Panc1 (cell line): ENCODE data around the gene AGRN. TPM values are rescaled to one million over a fixed set of nuclear protein-coding genes. Genes with fewer than 3 reads are reported as not detected.

Source experiments
- ATAC-seq: fragments of 200-7000 bp; cut with Tn5 transposase; 2 replicates; pipeline ENCODE4 v1.9.1; 2020; ENCODE audit warnings: mild to moderate bottlenecking, moderate library complexity
- BruUV-seq: library from RNA; stranded (reverse); fragments of 400-500 nt; replicated peaks from 2 replicates; lab custom pipeline; 2021; lab: Mats Ljungman, UMichigan
- CTCF ChIA-PET: fragments of 300-600 bp; sonication (Branson Sonifier 250); formaldehyde crosslinking; loops from one replicate; lab custom pipeline; 2022; ENCODE audit warnings: antibody characterized with exemption; lab: Charles Lee
- POLR2A ChIA-PET: fragments of 300-600 bp; sonication (Branson Sonifier 250); formaldehyde crosslinking; loops from one replicate; lab custom pipeline; 2022; ENCODE audit warnings: antibody characterized with exemption; lab: Charles Lee
- DNase-seq: peaks from one replicate; pipeline ENCODE4 v3.0.0-alpha.2; 2010; ENCODE audit warnings: low read depth, low spot score
- H3K27ac ChIP-seq: 2 replicates; pipeline ENCODE4 v1.5.1; 2011; ENCODE audit warnings: mild to moderate bottlenecking, low read length, inconsistent platforms
- H3K27me3 ChIP-seq: fragments of 200-500 bp; sonication (Bioruptor generic); 2 replicates; pipeline ENCODE4 v1.6.0; 2014; ENCODE audit warnings: low read length, inconsistent platforms; ENCODE audit not compliant: control insufficient read depth, insufficient read depth
- H3K36me3 ChIP-seq: fragments of 200-500 bp; sonication (Bioruptor generic); 2 replicates; pipeline ENCODE4 v1.5.1; 2014; ENCODE audit warnings: inconsistent platforms, mild to moderate bottlenecking, low read length, moderate library complexity; ENCODE audit not compliant: control insufficient read depth, insufficient read depth
- H3K4me1 ChIP-seq: 2 replicates; pipeline ENCODE4 v1.5.1; 2011; ENCODE audit warnings: inconsistent platforms, mild to moderate bottlenecking, low read length, moderate library complexity; ENCODE audit not compliant: control insufficient read depth, insufficient read depth
- H3K4me3 ChIP-seq, 2 experiments: 2 replicates each; pipeline ENCODE4 v1.5.1; 2011 to 2012; ENCODE audit warnings: low read depth in 2 of 2, low read length in 2 of 2, mild to moderate bottlenecking in 2 of 2, inconsistent platforms in 1 of 2, moderate library complexity in 1 of 2
- H3K9me3 ChIP-seq: fragments of 200-500 bp; sonication (Bioruptor generic); 2 replicates; pipeline ENCODE4 v1.5.1; 2014; ENCODE audit warnings: low read depth, mild to moderate bottlenecking, inconsistent platforms, low read length, moderate library complexity; ENCODE audit not compliant: control insufficient read depth, insufficient read depth
- POLR2AphosphoS5 ChIP-seq: IDR thresholded peaks from 2 replicates; pipeline ENCODE4 v1.6.1; 2012; ENCODE audit warnings: mild to moderate bottlenecking, low read depth, low read length, moderate library complexity
- SIN3A ChIP-seq: IDR thresholded peaks from 2 replicates; pipeline ENCODE4 v1.6.1; 2012; ENCODE audit warnings: low read depth, mild to moderate bottlenecking, low read length, moderate library complexity, borderline replicate concordance; ENCODE audit not compliant: insufficient read depth
- TCF7L2 ChIP-seq: IDR thresholded peaks from 2 replicates; pipeline ENCODE4 v1.6.1; 2011; ENCODE audit warnings: mild to moderate bottlenecking, low read depth, low read length, inconsistent platforms
- in situ Hi-C: cut with HindIII; loops from 2 replicates; pipeline ENCODE4 v1.10.0; 2016; ENCODE audit warnings: low sequenced_read_pairs, low pct_unique_long_range_greater_than_20kb
- intact Hi-C: fragments of 100-400 bp; cut with micrococcal nuclease; formaldehyde crosslinking; loops from one replicate; pipeline ENCODE4 v1.10.0; 2022; ENCODE audit not compliant: unreplicated experiment
- total RNA-seq: library from RNA; stranded (reverse); gene quantifications from one replicate; pipeline ENCODE4 v1.2.1, GENCODE V29; 2021; ENCODE audit not compliant: unreplicated experiment
- TF ChIP-seq, protein P1 (sequence below): fragments of 450-650 bp; IDR thresholded peaks from 2 replicates; pipeline ENCODE4 v1.5.1; 2017; ENCODE audit warnings: mild to moderate bottlenecking
- TF ChIP-seq, protein P2 (sequence below), 2 experiments: IDR thresholded peaks; 2 replicates each; pipeline ENCODE4 v1.6.1; 2011 to 2012; ENCODE audit warnings: low read depth in 2 of 2, control low read depth in 1 of 2, low read length in 1 of 2, mild to moderate bottlenecking in 1 of 2, moderate library complexity in 1 of 2; ENCODE audit not compliant: insufficient read depth in 1 of 2

AGRN gene
- total RNA-seq, 1 experiment from 2014 or later, result 153 TPM

DNA sequence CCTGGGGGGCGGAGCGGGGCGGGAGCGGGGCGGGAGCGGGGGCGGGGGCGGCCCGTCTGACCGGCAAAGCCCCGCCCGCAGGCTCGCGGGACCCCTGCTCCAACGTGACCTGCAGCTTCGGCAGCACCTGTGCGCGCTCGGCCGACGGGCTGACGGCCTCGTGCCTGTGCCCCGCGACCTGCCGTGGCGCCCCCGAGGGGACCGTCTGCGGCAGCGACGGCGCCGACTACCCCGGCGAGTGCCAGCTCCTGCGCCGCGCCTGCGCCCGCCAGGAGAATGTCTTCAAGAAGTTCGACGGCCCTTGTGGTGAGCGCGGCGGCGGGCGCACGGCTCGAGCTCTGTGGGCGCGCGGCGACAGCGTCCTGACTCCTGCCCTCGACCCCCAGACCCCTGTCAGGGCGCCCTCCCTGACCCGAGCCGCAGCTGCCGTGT is 21.2 kb downstream of the AGRN start:
- H3K4me1 ChIP-seq, result peaks cover 8% of the 10 kb centered on the region; the same call in 1 of the 2 replicates
- intact Hi-C loops, result no loop called here
- no peak for ATAC-seq

DNA sequence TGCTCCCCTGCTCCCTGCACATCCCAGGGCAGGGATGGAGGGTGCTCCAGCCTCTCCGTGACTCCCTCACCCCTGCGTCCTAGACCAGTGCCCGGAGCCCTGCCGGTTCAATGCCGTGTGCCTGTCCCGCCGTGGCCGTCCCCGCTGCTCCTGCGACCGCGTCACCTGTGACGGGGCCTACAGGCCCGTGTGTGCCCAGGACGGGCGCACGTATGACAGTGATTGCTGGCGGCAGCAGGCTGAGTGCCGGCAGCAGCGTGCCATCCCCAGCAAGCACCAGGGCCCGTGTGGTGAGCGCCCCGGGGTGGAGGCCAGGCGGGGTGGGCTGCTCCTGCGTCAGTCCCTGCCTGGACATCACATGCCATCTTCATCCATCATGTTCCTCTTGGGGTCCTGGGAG is 22.0 kb downstream of the AGRN start:
- intact Hi-C loops (no loop called here), in situ Hi-C loops (no loop called here)
- ATAC-seq, result no peak
- no TSS peak for BruUV-seq
- peaks cover 8% of the 10 kb centered on the region; the same call in 1 of the 2 replicates for H3K4me1 ChIP-seq
- H3K27me3 ChIP-seq, result no peaks in the 10 kb centered on the region
- DNase-seq, result no peak
- ChIA-PET POLR2A (no interaction called here), CTCF (no interaction called here)
- no peak overlapping the region for H3K27ac ChIP-seq
- no peaks in the 10 kb centered on the region for H3K36me3 ChIP-seq
- H3K9me3 ChIP-seq, result no peaks in the 10 kb centered on the region
- no peak overlapping the region for H3K4me3 ChIP-seq
- TF ChIP-seq TCF7L2, result no peak
- TF ChIP-seq, protein P1, sequence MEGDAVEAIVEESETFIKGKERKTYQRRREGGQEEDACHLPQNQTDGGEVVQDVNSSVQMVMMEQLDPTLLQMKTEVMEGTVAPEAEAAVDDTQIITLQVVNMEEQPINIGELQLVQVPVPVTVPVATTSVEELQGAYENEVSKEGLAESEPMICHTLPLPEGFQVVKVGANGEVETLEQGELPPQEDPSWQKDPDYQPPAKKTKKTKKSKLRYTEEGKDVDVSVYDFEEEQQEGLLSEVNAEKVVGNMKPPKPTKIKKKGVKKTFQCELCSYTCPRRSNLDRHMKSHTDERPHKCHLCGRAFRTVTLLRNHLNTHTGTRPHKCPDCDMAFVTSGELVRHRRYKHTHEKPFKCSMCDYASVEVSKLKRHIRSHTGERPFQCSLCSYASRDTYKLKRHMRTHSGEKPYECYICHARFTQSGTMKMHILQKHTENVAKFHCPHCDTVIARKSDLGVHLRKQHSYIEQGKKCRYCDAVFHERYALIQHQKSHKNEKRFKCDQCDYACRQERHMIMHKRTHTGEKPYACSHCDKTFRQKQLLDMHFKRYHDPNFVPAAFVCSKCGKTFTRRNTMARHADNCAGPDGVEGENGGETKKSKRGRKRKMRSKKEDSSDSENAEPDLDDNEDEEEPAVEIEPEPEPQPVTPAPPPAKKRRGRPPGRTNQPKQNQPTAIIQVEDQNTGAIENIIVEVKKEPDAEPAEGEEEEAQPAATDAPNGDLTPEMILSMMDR, result no peak
- TF ChIP-seq, protein P2, sequence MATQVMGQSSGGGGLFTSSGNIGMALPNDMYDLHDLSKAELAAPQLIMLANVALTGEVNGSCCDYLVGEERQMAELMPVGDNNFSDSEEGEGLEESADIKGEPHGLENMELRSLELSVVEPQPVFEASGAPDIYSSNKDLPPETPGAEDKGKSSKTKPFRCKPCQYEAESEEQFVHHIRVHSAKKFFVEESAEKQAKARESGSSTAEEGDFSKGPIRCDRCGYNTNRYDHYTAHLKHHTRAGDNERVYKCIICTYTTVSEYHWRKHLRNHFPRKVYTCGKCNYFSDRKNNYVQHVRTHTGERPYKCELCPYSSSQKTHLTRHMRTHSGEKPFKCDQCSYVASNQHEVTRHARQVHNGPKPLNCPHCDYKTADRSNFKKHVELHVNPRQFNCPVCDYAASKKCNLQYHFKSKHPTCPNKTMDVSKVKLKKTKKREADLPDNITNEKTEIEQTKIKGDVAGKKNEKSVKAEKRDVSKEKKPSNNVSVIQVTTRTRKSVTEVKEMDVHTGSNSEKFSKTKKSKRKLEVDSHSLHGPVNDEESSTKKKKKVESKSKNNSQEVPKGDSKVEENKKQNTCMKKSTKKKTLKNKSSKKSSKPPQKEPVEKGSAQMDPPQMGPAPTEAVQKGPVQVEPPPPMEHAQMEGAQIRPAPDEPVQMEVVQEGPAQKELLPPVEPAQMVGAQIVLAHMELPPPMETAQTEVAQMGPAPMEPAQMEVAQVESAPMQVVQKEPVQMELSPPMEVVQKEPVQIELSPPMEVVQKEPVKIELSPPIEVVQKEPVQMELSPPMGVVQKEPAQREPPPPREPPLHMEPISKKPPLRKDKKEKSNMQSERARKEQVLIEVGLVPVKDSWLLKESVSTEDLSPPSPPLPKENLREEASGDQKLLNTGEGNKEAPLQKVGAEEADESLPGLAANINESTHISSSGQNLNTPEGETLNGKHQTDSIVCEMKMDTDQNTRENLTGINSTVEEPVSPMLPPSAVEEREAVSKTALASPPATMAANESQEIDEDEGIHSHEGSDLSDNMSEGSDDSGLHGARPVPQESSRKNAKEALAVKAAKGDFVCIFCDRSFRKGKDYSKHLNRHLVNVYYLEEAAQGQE (IDR thresholded peaks at IDR 0.05; ENCODE audit: insufficient read depth in 1 of 2, low read depth in 2 of 2, low read length in 1 of 2), result no peak
- no peak for TF ChIP-seq SIN3A
- TF ChIP-seq POLR2AphosphoS5, result no peak

More for the DNA sequence above, 21.2 kb downstream of the AGRN start:
- no peaks in the 10 kb centered on the region for H3K9me3 ChIP-seq
- in situ Hi-C loops, result no loop called here
- H3K36me3 ChIP-seq, result no peaks in the 10 kb centered on the region
- no peak for DNase-seq
- ChIA-PET POLR2A (no interaction called here), CTCF (no interaction called here)
- TF ChIP-seq SIN3A (no peak), TCF7L2 (no peak), POLR2AphosphoS5 (no peak)
- TF ChIP-seq, protein P2 (IDR thresholded peaks at IDR 0.05; ENCODE audit: insufficient read depth in 1 of 2, low read depth in 2 of 2, low read length in 1 of 2), result no peak
- TF ChIP-seq, protein P1, result no peak
- BruUV-seq, result no TSS peak
- H3K27me3 ChIP-seq, result no peaks in the 10 kb centered on the region
- no peak overlapping the region for H3K4me3 ChIP-seq
- H3K27ac ChIP-seq, result no peak overlapping the region
